ELF-1 (cell line): Measurements from ENCODE around the gene NOTO.
A peak's percentile ranks its signal among the peaks of the same experiment; 100 is the strongest.

Experiments
- DNase-seq: peaks from one replicate; pipeline ENCODE4 v3.0.0-alpha.2; 2016; ENCODE audit warnings: low read depth, low spot score

NOTO gene

GRCh38 chr2:73233932-73234832, 31.8 kb downstream of the NOTO start, which contains the start of gene CCT7:
Gene CCT7 (plus strand): TSS chr2:73234308. CDS start chr2:73234379, 71 bp downstream.
- peak; percentile 90 for DNase-seq

DNA sequence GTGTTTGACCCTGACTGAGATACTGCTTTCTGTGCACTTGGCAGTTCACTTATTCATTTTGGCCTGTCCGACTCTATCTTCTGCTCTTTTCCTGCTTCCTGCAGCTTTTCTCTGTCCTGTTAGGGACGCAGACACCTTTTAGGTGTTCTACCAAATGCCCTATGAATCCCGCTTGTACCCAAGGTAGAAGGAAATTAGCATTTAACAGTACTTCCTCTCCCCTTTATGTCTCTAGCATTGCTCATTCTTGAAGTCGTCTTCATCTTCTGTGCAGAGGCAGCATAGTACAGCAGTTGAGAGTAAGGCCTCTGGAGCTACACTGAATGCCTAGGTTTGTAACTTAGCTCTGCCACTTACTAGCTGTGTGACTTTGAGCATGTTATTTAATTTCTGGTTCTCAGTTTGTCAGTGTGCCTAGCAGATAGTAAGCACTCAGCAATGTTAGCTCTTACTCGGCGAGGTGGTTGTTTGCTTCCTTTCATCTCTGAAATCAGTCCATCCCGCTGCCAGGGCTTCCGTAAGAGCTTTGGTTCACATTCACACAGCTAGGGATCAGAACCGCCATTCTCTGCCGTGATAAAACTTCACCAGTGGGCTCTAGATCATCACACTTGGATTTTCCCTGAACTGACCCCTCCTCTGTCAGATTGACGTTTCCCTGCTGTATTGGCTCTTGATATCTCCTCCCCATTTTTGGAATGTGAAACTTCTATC, 33.1 kb downstream of the NOTO start:
- no peak for DNase-seq

DNA sequence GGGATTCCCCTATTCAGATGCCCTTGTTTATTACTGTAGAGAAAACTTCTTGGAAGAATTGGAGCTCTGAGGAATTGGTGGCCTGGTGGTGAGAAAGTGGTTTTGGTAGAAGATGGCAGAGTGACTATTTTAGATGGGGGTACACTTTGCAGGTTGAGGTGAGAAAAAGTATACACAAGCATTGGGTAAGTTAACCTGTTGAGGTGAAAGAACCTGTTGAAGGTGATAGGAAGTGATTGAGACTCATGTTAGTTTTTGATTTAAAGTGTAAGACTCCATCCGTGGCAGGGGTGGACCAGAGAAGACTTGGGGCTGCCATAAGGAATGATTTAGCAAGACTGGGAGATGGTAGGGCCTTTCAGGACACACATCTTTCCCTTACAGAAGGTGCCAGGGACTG, 34.8 kb downstream of the NOTO start:
- DNase-seq: no peak

DNA sequence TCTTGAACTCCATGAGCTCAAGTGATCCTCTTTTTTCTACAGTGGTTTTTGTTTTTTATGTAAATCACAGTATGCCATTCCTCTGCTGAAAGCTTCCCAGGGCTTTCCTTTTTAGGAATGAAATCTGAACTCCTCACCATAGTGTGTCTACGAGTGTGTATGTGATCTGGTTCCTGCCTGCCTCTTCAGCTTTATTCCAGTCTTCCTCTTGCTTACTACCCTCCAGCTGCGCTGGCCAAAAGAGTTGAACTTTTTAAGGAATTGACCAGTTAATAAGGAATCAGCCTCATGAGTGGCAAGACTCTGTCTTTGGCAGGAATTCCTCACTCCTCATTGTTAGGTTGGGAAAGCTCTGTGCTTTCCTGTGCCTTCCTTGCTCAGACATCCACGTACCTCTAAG, 35.8 kb downstream of the NOTO start:
- no peak for DNase-seq

GRCh38 chr2:73238976-73239375, 36.6 kb downstream of the NOTO start:
- DNase-seq: no peak

GRCh38 chr2:73239776-73240175, 37.4 kb downstream of the NOTO start:
- no peak for DNase-seq

DNA sequence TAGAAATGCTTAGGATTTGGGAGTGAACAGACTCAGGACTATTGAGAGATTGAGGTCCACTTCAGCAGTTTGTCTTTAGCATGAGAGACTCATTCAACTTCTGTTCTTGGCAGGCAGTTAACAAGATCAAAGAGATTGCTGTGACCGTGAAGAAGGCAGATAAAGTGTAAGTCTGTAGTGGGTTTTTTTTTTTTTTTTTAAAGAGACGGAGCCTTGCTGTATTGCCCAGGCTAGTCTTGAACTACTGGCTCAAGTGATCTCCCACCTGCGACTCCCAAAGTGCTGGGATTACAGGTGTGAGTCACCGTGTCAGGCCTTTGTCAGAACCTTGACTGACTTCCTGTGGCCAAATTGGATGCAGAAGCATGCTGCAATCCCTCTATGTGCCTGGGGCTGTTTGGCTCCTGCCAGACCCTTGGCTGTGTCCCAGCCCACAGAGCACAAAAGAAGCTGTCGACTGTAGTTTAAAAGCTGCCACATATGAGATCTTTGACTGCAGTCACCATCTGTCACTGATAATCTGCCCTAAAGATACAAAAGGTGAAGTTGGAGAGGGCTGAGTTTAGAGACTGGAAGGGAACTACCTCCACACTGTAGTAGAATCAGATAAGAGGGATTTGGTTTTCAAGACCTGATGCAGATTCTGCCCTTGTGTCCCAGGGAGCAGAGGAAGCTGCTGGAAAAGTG, 41.7 kb downstream of the NOTO start:
- peak; percentile 79 for DNase-seq

DNA sequence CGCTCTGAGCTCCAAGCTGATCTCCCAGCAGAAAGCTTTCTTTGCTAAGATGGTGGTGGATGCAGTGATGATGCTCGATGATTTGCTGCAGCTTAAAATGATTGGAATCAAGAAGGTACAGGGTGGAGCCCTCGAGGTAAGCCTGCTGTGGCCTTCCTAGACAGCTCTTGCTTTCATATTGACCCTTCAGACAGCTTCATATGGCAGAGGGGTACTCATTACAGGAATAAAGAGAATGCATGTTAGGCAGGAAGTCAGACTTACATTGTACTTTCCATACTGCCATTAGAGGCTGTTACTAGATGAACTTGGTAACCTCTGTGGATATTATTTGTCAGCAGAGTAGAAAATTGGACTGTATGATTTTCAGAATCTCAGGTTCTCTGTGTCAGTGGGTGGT, 42.2 kb downstream of the NOTO start:
- DNase-seq: no peak

- DNase-seq: no peak
Measured at GRCh38 chr2:73246850-73247249, 44.5 kb downstream of the NOTO start.

DNA sequence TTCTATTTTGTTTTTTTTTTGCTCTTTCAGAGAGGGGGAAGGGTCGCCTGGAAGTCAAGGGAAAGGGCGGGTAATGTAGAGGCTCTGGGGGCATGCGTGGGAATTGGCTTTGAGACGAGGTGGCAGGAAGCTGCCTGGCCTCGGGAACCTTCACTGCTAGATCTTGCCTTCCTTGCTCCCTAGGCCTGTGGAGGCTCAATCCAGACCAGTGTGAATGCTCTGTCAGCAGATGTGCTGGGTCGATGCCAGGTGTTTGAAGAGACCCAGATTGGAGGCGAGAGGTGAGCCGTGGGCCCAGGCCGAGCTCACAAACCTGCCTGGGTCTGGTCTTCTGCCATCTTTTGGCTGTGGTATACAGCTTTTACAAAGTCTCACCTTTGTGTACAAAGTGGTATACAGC, 47.3 kb downstream of the NOTO start:
- no peak for DNase-seq

GRCh38 chr2:73250872-73251846, 48.8 kb downstream of the NOTO start:
- DNase-seq: no peak

DNA sequence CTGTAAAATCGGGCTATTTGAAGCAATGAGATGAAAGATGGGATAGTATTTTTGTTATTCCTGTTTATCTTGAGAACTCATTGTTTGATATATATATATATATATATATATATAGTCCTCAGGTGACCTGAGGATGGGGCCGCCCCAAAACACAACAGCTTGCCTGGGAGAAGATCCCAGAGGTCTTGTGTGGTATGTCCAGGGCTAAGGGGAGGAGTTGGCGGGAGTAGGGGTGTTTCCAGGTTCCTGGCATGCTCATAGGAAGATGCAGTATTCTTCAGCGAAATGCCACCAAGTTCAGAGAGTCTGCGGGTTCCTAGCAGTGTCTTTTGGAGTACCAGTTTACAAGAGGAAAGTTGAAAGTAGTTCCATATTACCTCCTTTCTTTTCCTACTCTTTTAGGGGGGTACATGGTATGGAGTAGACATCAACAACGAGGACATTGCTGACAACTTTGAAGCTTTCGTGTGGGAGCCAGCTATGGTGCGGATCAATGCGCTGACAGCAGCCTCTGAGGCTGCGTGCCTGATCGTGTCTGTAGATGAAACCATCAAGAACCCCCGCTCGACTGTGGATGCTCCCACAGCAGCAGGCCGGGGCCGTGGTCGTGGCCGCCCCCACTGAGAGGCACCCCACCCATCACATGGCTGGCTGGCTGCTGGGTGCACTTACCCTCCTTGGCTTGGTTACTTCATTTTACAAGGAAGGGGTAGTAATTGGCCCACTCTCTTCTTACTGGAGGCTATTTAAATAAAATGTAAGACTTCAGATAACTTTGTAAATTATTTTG, 50.1 kb downstream of the NOTO start:
- DNase-seq: no peak

DNA sequence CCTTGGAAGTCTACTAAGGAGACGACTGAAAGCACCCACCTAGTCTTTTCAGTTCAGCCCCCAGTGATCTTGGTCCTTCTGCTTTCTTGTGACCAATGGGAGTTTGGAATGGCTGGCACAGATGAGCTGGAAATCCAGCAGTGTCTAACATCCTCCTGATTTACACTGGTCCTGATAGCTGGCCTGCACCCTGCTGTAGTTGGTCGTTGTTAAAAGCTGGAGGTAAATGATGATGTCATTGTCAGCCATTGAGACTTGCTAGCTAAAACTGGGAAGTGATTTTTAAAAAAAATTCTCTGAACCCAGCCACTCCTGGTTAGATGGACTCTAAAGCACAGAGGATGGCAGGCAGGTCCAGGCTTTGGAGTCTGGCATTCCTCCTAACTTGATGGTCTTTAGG, 51.0 kb downstream of the NOTO start:
- no peak for DNase-seq

DNA sequence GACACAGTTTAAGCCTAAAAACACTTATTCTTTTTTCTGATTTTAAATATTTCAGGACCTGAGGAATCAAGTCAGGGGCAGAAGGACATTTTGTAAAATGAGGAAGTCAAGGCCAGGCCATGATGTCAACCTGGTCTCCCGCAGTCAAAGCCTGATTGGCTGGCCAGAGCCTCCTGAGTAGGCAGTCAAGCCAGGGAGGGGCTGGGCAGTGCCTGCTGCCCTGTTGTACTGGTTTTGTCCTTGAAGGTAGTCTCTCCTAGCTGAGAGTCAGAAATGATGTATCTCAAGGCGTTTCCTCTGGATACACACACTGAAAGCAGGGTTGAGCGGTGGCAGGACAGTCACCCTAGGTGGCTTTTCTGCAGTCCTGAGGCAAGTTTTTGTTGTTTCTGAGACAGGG, 51.5 kb downstream of the NOTO start:
- no peak for DNase-seq

GRCh38 chr2:73254343-73255006, 52.1 kb downstream of the NOTO start:
- no peak for DNase-seq

GRCh38 chr2:73255007-73255644, 52.8 kb downstream of the NOTO start:
- no peak for DNase-seq

- DNase-seq: no peak
Measured at GRCh38 chr2:73255907-73256617, 53.7 kb downstream of the NOTO start.

DNA sequence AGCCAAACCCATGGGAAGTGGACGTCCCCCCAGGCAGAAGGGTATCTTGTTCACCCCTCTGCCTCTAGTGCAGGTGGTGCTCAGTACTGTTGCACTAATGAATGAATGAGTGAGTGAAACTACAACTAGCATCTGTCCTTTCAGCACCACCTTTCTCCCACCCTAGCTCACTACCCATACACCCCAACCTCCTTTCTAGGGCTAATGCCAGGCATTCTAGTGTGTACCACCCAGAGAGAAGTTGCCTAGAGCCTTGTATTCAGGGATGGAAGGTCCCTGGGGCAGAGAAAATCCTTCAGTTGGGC, 54.2 kb downstream of the NOTO start:
- no peak for DNase-seq

DNA sequence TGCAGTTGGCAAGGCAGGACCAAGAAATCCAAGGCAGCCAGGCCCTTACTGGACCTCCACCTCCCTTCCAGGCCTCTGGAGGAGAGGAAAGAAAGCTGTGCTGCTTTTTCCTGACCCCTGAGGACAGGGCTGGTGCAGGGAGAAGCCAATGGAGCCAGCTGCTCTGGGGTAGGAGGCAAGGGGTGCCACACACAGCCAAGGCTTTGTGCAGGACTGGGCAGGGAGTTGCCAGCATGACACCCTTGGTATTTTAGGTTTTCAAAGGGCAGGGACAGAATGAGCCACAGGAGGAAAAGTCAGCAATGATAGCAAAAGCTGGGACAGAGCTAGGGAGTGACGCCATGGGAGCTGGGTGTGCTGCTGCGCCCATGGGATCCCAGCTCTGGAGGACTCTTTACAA, 54.6 kb downstream of the NOTO start:
- DNase-seq: no peak
